K562 (cell line): ENCODE measurements around the gene VPS4A. TPM values are rescaled to one million over a fixed set of nuclear protein-coding genes. Genes with fewer than 3 reads are reported as not detected.

ENCODE experiments used
- ATAC-seq: fragments of 200-7000 bp; cut with Tn5 transposase; 3 replicates; pipeline ENCODE4 v1.9.1; 2020; ENCODE audit warnings: moderate library complexity
- BruUV-seq: library from RNA; stranded (reverse); fragments of 400-500 nt; replicated peaks from 2 replicates; lab custom pipeline; 2021; lab: Mats Ljungman, UMichigan
- CTCF ChIA-PET: fragments of 300-600 bp; formaldehyde crosslinking; extraction: SDS; loops from one replicate; lab custom pipeline; 2021; ENCODE audit warnings: low intra/inter-chr PET ratio; lab: Yijun Ruan, JAX
- POLR2A ChIA-PET: fragments of 300-600, 350-650 bp; sonication (Branson Sonifier 250); formaldehyde crosslinking; extraction: SDS; loops from one replicate; lab custom pipeline; 2021; ENCODE audit warnings: antibody characterized with exemption, inconsistent platforms; lab: Yijun Ruan, JAX
- DNase-seq, 4 experiments: peaks; one replicate each; pipeline versions ENCODE4 v3.0.0 to v3.0.0-alpha.2; 2011 to 2018; ENCODE audit warnings: low spot score in 3 of 4, mixed read lengths in 3 of 4; ENCODE audit errors: extremely low read depth in 1 of 4
- FAIRE-seq: peaks from 2 replicates; lab custom pipeline; 2011; peaks lifted over from hg19 to GRCh38; lab: Jason Lieb, UNC
- H2AFZ ChIP-seq: 2 replicates; pipeline ENCODE4 v1.6.0; 2011; ENCODE audit warnings: low read depth, low read length, control low read depth, inconsistent platforms
- H3K27ac ChIP-seq: fragments of 200-600 bp; 3 replicates; pipeline ENCODE4 v1.8.0; 2011; ENCODE audit warnings: low read depth, mild to moderate bottlenecking, control low read depth, inconsistent platforms, low read length, moderate library complexity, mixed read lengths; ENCODE audit errors: extremely low read depth
- H3K27me3 ChIP-seq, 2 experiments: fragments of 300-600 bp in 1 of 2; 2 replicates in 1 of 2; 3 replicates in 1 of 2; pipeline versions ENCODE4 v1.6.0 to v1.8.0; 2011; ENCODE audit warnings: inconsistent platforms in 2 of 2, low read length in 2 of 2, mild to moderate bottlenecking in 1 of 2, mixed read lengths in 1 of 2, moderate library complexity in 1 of 2; ENCODE audit not compliant: control insufficient read depth in 2 of 2, insufficient read depth in 2 of 2
- H3K36me3 ChIP-seq: fragments of 300-600 bp; 3 replicates; pipeline ENCODE4 v1.8.0; 2011; ENCODE audit warnings: mild to moderate bottlenecking, low read length, inconsistent platforms; ENCODE audit not compliant: control insufficient read depth, insufficient read depth
- H3K4me1 ChIP-seq, 2 experiments: fragments of 200-600 bp in 1 of 2; replicated peaks in 1 of 2; 2 replicates in 1 of 2; 3 replicates in 1 of 2; pipeline versions ENCODE4 v1.5.1 to v1.8.0; 2011; ENCODE audit warnings: inconsistent platforms in 2 of 2, low read length in 2 of 2, mild to moderate bottlenecking in 1 of 2, mixed read lengths in 1 of 2, moderate library complexity in 1 of 2; ENCODE audit not compliant: control insufficient read depth in 2 of 2, insufficient read depth in 2 of 2
- H3K4me2 ChIP-seq: 2 replicates; pipeline ENCODE4 v1.6.1; 2011; ENCODE audit warnings: low read length, control low read depth, inconsistent platforms, mixed read lengths; ENCODE audit not compliant: insufficient read depth
- H3K4me3 ChIP-seq: fragments of 200-600 bp; sonication (generic), shearing (Covaris generic); 2 replicates; pipeline ENCODE4 v1.5.1; 2016; ENCODE audit warnings: control low read depth, inconsistent platforms
- H3K79me2 ChIP-seq: fragments of 200-600 bp; 3 replicates; pipeline ENCODE4 v1.8.0; 2011; ENCODE audit warnings: low read length, inconsistent platforms; ENCODE audit not compliant: control insufficient read depth, insufficient read depth
- H3K9ac ChIP-seq, 2 experiments: 2 replicates each; pipeline versions ENCODE4 v1.6.0 to v1.6.1; 2011; ENCODE audit warnings: low read depth in 2 of 2, low read length in 2 of 2, control low read depth in 1 of 2, inconsistent platforms in 1 of 2, mild to moderate bottlenecking in 1 of 2, mixed read lengths in 1 of 2; ENCODE audit not compliant: insufficient read depth in 1 of 2
- H3K9me1 ChIP-seq: one replicate; pipeline ENCODE4 v1.6.0; 2011; ENCODE audit warnings: inconsistent platforms, mild to moderate bottlenecking, low read length, moderate library complexity; ENCODE audit not compliant: control insufficient read depth, insufficient read depth
- H3K9me3 ChIP-seq: replicated peaks from 2 replicates; pipeline ENCODE4 v1.5.1; 2011; ENCODE audit warnings: low read depth, low read length, inconsistent platforms; ENCODE audit not compliant: control insufficient read depth, insufficient read depth
- H4K20me1 ChIP-seq: replicated peaks from 2 replicates; pipeline ENCODE4 v1.6.1; 2011; ENCODE audit warnings: low read length, inconsistent platforms, mixed read lengths; ENCODE audit not compliant: control insufficient read depth, insufficient read depth
- HNRNPK ChIP-seq: fragments of 200-400 bp; formaldehyde crosslinking; IDR thresholded peaks from one replicate; pipeline ENCODE4 v1.6.1; 2018; ENCODE audit warnings: mild to moderate bottlenecking, low read depth, low read length; ENCODE audit not compliant: poor library complexity, severe bottlenecking
- HNRNPLL ChIP-seq: fragments of 200-400 bp; formaldehyde crosslinking; IDR thresholded peaks from 2 replicates; pipeline ENCODE4 v1.6.1; 2017; ENCODE audit warnings: low read length, low read depth, mild to moderate bottlenecking; ENCODE audit not compliant: poor library complexity, severe bottlenecking
- HOXB6 ChIP-seq: fragments of 250-450 bp; sonication (Bioruptor Pico); IDR thresholded peaks from 2 replicates; pipeline ENCODE4 v1.5.1; 2022; ENCODE audit warnings: mild to moderate bottlenecking, borderline replicate concordance
- MXD1 ChIP-seq: fragments of 250-450 bp; sonication (Bioruptor Pico); IDR thresholded peaks from 2 replicates; pipeline ENCODE4 v1.8.0; 2021; ENCODE audit warnings: borderline replicate concordance, mild to moderate bottlenecking, moderate library complexity; ENCODE audit not compliant: poor library complexity, severe bottlenecking
- WGBS: fragments of 100-300 bp; shearing (Covaris generic); methylation state at CpG from one replicate; pipeline ENCODE4 v1.1.6; 2016; ENCODE audit warnings: low coverage, mixed read lengths; ENCODE audit not compliant: insufficient coverage; ENCODE audit errors: missing lambda C conversion rate; 5-methylcytosine and 5-hydroxymethylcytosine counted together
- in situ Hi-C: fragments of 300-500 bp; cut with MboI; formaldehyde crosslinking; loops from 4 replicates; pipeline ENCODE4 v1.15.0; 2018; ENCODE audit warnings: inconsistent platforms, mixed read lengths
- intact Hi-C: fragments of 100-400 bp; cut with micrococcal nuclease; formaldehyde crosslinking; loops from 2 replicates; pipeline ENCODE4 v1.14.2; 2022
- polyA plus RNA-seq, 8 experiments: library from polyadenylated mRNA; depleted of rRNA in 4 of 8; stranded (reverse) in 5 of 8; unstranded in 3 of 8; fragments of >200 nt; fragmentation: Nextera tagmentation in 2 of 8; fragmentation: Illumina TruSeq in 1 of 8; extraction: Ambion mirVana in 2 of 8; extraction: Trizol in 1 of 8; gene quantifications; 2 replicates each; pipeline versions ENCODE4 v1.2.1 to v1.2.3, GENCODE V29; 2011 to 2014; ENCODE audit warnings: inconsistent platforms in 1 of 8, missing spikeins in 1 of 8
- total RNA-seq, 7 experiments: library from RNA; depleted of rRNA in 6 of 7; stranded (reverse); fragments of >200 nt in 6 of 7; fragmentation: Illumina TruSeq in 2 of 7; extraction: Trizol in 2 of 7; gene quantifications; 2 replicates each; pipeline versions ENCODE4 v1.2.1 to v1.2.3, GENCODE V29; 2011 to 2021; ENCODE audit warnings: low replicate concordance in 1 of 7

The VPS4A gene
- total and polyA plus RNA-seq, 9 of the 15 experiments (the other 6 are each of a cell fraction or from before 2014, with no cell fraction given), result 7.6 to 45.4 (median 29.9) TPM

GRCh38 chr16:69314534-69314933 lies 3.4 kb downstream of the VPS4A start:
- peaks cover 37% of the 10 kb centered on the region for H3K79me2 ChIP-seq

More at GRCh38 chr16:69314534-69314933, 3.4 kb downstream of the VPS4A start:
- TF ChIP-seq HNRNPLL (no peak), MXD1 (CRISPR knock-in tag) (no peak), HOXB6 (CRISPR knock-in tag) (no peak), HNRNPK (no peak)
- TF ChIP-seq, all 486 proteins: peak for 0
- intact Hi-C loops (no loop called here), in situ Hi-C loops (no loop called here)
- Histone ChIP-seq H2AFZ (no peak overlapping the region), H3K4me3 (no peak overlapping the region), H3K9ac (peak overlapping the region in 1 of 2 experiments; percentile 43; a peak in 1 of 4 replicates), H3K27me3 (no peaks in the 10 kb centered on the region), H4K20me1 (0 out of 2 replicates have a peak, but pooled peaks cover 3% of the 10 kb centered on the region), H3K36me3 (peaks cover 59% of the 10 kb centered on the region; the same call in 2 of the 3 replicates), H3K4me2 (no peak overlapping the region), H3K9me3 (no peaks in the 10 kb centered on the region), H3K4me1 (peaks cover 5 to 17% of the 10 kb centered on the region in 2 experiments; a peak in 3 of 5 replicates), H3K27ac (no peak overlapping the region; the same call in 2 of the 3 replicates), H3K9me1 (no peaks in the 10 kb centered on the region)
- ChIA-PET POLR2A (interaction anchor here (5.5 kb wide), 1 partner anchor 14 kb away, joined by 51 read pairs; the partner anchor contains the start of gene PDF), CTCF (no interaction called here)
- 91% methylated on average over 11 of the region's 11 CpGs for WGBS
- FAIRE-seq, result no peak
- no peak for ATAC-seq
- no peak for DNase-seq
- BruUV-seq, result no TSS peak
